Fibroblast of lung (primary cell): Measurements from ENCODE around the gene TEKT3. TPM values are rescaled to one million over a fixed set of nuclear protein-coding genes. Genes with fewer than 3 reads are reported as not detected.

Experiments
- DNase-seq, 2 donors: peaks; one replicate each; pipeline versions ENCODE4 v3.0.0 to v3.0.0-alpha.2; 2010; ENCODE audit warnings: low read depth in 2 of 2
- H2AFZ ChIP-seq: 2 replicates; pipeline ENCODE4 v1.5.1; 2012; ENCODE audit warnings: low read length, control low read depth, inconsistent platforms
- H3K27ac ChIP-seq: 2 replicates; pipeline ENCODE4 v1.5.1; 2011; ENCODE audit warnings: low read length, control low read depth; ENCODE audit not compliant: insufficient read depth
- H3K27me3 ChIP-seq: 2 replicates; pipeline ENCODE4 v1.5.1; 2011; ENCODE audit warnings: mild to moderate bottlenecking, low read length; ENCODE audit not compliant: control insufficient read depth, insufficient read depth
- H3K36me3 ChIP-seq: 2 replicates; pipeline ENCODE4 v1.5.1; 2011; ENCODE audit warnings: low read length; ENCODE audit not compliant: control insufficient read depth, insufficient read depth
- H3K4me1 ChIP-seq: 2 replicates; pipeline ENCODE4 v1.5.1; 2011; ENCODE audit warnings: low read length; ENCODE audit not compliant: control insufficient read depth, insufficient read depth; ENCODE audit errors: extremely low read depth
- H3K4me2 ChIP-seq: 2 replicates; pipeline ENCODE4 v1.5.1; 2011; ENCODE audit warnings: low read length, control low read depth; ENCODE audit not compliant: insufficient read depth; ENCODE audit errors: extremely low read depth
- H3K4me3 ChIP-seq, 4 experiments: fragments of 200-600 bp in 1 of 4; sonication (generic) in 1 of 4; replicated peaks in 1 of 4; 2 replicates each; pipeline ENCODE4 v1.5.1; 2011 to 2016; ENCODE audit warnings: low read length in 4 of 4, low read depth in 3 of 4, mild to moderate bottlenecking in 3 of 4, control low read depth in 2 of 4, inconsistent platforms in 1 of 4, mixed read lengths in 1 of 4; ENCODE audit not compliant: insufficient read depth in 1 of 4; ENCODE audit errors: control extremely low read depth in 1 of 4
- H3K79me2 ChIP-seq: 2 replicates; pipeline ENCODE4 v1.5.1; 2012; ENCODE audit warnings: mild to moderate bottlenecking, low read length, inconsistent platforms; ENCODE audit not compliant: control insufficient read depth, insufficient read depth
- H3K9ac ChIP-seq: 2 replicates; pipeline ENCODE4 v1.5.1; 2011; ENCODE audit warnings: mild to moderate bottlenecking, low read length, control low read depth; ENCODE audit not compliant: insufficient read depth
- H3K9me3 ChIP-seq: 2 replicates; pipeline ENCODE4 v1.5.1; 2012; ENCODE audit warnings: low read depth, low read length; ENCODE audit not compliant: control insufficient read depth, insufficient read depth
- H4K20me1 ChIP-seq: 2 replicates; pipeline ENCODE4 v1.5.1; 2011; ENCODE audit warnings: low read length; ENCODE audit not compliant: control insufficient read depth, insufficient read depth; ENCODE audit errors: extremely low read depth
- EZH2 ChIP-seq: IDR thresholded peaks from 2 replicates; pipeline ENCODE4 v1.5.1; 2012; ENCODE audit warnings: low read length, control low read depth, mild to moderate bottlenecking; ENCODE audit errors: missing control alignments
- polyA plus RNA-seq, 2 donors: library from polyadenylated mRNA; depleted of rRNA in 1 of 2; stranded (reverse) in 1 of 2; unstranded in 1 of 2; fragments of >200 nt; gene quantifications; 2 replicates each; pipeline ENCODE4 v1.2.1, GENCODE V29; 2011 to 2012; ENCODE audit warnings: missing spikeins in 1 of 2
- total RNA-seq: library from RNA; depleted of rRNA; stranded (reverse); fragments of >200 nt; gene quantifications from 2 replicates; pipeline ENCODE4 v1.2.1, GENCODE V29; 2014
- TF ChIP-seq, protein P1 (sequence below), 2 donors: IDR thresholded peaks in 1 of 2; conservative IDR thresholded peaks in 1 of 2; 1 replicate in 1 of 2; 2 replicates in 1 of 2; pipeline ENCODE4 v1.5.1; 2011 to 2012; ENCODE audit warnings: low read length in 2 of 2, control low read depth in 1 of 2, inconsistent platforms in 1 of 2, low read depth in 1 of 2, mild to moderate bottlenecking in 1 of 2

TEKT3 gene
- total and polyA plus RNA-seq, 2 donors (not counting 1 experiment from before 2014, with no cell fraction given): 0.33 to 0.52 TPM

DNA sequence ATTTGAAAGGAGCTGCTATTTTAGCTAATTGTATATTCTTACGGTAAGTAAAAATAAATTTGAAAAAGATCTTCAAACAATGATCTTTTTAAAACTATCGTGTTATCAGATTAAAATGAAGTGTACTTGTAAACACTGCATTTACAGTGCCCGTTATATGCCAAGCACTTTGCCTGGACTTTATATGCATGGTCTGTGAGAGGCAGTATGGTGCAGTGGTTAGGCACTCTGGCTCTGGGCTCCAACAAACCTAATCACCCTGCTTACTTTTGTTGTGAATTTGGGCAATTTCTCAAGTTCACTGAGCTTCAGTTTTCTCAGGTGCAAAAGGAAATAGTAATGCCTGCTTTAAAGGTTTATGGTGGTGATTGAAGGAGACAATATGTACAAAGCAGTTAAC is 77.7 kb downstream of the TEKT3 start:
- peaks cover 25% of the 10 kb centered on the region for H3K79me2 ChIP-seq
- H3K4me1 ChIP-seq: peaks cover 7% of the 10 kb centered on the region
- no peak overlapping the region for H3K9ac ChIP-seq
- TF ChIP-seq, protein P1, sequence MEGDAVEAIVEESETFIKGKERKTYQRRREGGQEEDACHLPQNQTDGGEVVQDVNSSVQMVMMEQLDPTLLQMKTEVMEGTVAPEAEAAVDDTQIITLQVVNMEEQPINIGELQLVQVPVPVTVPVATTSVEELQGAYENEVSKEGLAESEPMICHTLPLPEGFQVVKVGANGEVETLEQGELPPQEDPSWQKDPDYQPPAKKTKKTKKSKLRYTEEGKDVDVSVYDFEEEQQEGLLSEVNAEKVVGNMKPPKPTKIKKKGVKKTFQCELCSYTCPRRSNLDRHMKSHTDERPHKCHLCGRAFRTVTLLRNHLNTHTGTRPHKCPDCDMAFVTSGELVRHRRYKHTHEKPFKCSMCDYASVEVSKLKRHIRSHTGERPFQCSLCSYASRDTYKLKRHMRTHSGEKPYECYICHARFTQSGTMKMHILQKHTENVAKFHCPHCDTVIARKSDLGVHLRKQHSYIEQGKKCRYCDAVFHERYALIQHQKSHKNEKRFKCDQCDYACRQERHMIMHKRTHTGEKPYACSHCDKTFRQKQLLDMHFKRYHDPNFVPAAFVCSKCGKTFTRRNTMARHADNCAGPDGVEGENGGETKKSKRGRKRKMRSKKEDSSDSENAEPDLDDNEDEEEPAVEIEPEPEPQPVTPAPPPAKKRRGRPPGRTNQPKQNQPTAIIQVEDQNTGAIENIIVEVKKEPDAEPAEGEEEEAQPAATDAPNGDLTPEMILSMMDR (conservative IDR thresholded peaks at IDR 0.05 in 1 of 2, IDR thresholded peaks at IDR 0.05 in 1 of 2; ENCODE audit: low read depth in 1 of 2, low read length in 2 of 2): no peak
- no peak for TF ChIP-seq EZH2
- peaks cover 5% of the 10 kb centered on the region for H3K36me3 ChIP-seq
- H3K4me2 ChIP-seq: peak overlapping the region; percentile 90
- peak overlapping the region in 3 of 4 experiments; percentile 40 to 93 (median 79) for H3K4me3 ChIP-seq
- H3K27me3 ChIP-seq: no peaks in the 10 kb centered on the region
- H4K20me1 ChIP-seq: no peaks in the 10 kb centered on the region
- no peak overlapping the region for H2AFZ ChIP-seq
- DNase-seq: no peak
- peak overlapping the region; percentile 94 for H3K27ac ChIP-seq
- H3K9me3 ChIP-seq: no peaks in the 10 kb centered on the region

- peaks cover 9% of the 10 kb centered on the region for H3K4me1 ChIP-seq
- H3K79me2 ChIP-seq: peaks cover 30% of the 10 kb centered on the region
- H3K27me3 ChIP-seq: no peaks in the 10 kb centered on the region
- H3K9me3 ChIP-seq: no peaks in the 10 kb centered on the region
- peak overlapping the region; percentile 4 for H2AFZ ChIP-seq
- TF ChIP-seq EZH2: no peak
- TF ChIP-seq, protein P1 (conservative IDR thresholded peaks at IDR 0.05 in 1 of 2, IDR thresholded peaks at IDR 0.05 in 1 of 2; ENCODE audit: low read depth in 1 of 2, low read length in 2 of 2): no peak
- peak overlapping the region; percentile 93 for H3K9ac ChIP-seq
- H3K36me3 ChIP-seq: peaks cover 5% of the 10 kb centered on the region
- peak overlapping the region; percentile 94 for H3K27ac ChIP-seq
- H3K4me3 ChIP-seq: peak overlapping the region; percentile 40 to 93 (median 83)
- H4K20me1 ChIP-seq: no peaks in the 10 kb centered on the region
- peak; percentile 91 for DNase-seq
- peak overlapping the region; percentile 90 for H3K4me2 ChIP-seq
These were observed 78.2 kb downstream of the TEKT3 start for GRCh38 chr17:15263206-15263579.

DNA sequence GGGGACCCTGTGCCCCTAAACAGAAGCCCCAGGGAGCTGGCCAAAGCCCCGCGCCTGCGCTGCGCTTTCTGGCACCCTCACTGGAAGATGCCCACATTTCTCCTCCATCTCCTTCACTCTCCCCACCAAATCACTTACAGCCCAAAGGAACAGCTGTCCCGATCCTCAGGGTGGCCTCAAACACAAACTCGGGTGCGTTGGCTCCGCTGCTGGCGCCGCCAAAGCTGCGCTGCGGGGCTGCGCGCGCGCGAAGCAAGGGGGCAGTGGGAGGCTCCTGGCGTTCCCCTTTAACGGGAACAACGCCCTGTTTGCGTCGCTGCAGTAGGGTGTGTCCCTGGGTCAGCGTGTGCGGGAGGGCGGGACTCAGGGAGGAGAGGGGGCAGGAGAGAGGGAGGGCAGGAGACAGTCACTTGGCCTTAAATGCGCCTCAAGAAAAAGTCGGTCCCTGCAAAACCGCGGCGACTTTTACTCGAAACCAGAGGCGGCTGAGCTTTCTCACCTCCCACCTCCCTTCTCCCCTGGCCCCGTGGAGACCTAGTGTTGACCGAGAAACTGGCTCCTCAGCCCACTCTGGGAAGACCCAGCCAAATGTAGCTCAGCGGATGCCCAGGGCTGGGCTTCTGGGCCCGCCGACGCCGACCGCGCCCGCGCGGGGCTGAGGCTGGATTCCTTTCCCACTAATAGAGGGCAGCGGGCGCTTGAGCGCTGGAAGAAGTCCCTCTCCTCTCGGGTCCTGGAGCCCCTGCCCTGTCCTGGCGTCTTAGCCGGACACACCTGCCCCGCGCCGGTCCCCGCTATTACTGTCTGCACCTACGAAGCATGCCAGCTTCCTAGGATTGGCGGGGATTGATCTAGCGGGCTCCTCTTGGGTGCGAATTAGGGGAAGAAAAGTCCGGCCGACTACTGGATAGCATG is 78.8 kb downstream of the TEKT3 start:
- Histone ChIP-seq H3K4me1 (peaks cover 14% of the 10 kb centered on the region), H3K9me3 (no peaks in the 10 kb centered on the region), H2AFZ (peak overlapping the region; percentile 60), H3K36me3 (peaks cover 6% of the 10 kb centered on the region), H3K27me3 (no peaks in the 10 kb centered on the region), H3K4me3 (peak overlapping the region; percentile 79 to 93 (median 89)), H4K20me1 (no peaks in the 10 kb centered on the region), H3K27ac (peak overlapping the region; percentile 94), H3K9ac (peak overlapping the region; percentile 93), H3K79me2 (peaks cover 33% of the 10 kb centered on the region), H3K4me2 (peak overlapping the region; percentile 92)
- TF ChIP-seq, protein P1 (conservative IDR thresholded peaks at IDR 0.05 in 1 of 2, IDR thresholded peaks at IDR 0.05 in 1 of 2; ENCODE audit: low read depth in 1 of 2, low read length in 2 of 2): peak; percentile 37 to 45
- TF ChIP-seq EZH2: no peak
- DNase-seq: peak; percentile 89 to 94
